PC-3 (cell line): ENCODE data around the gene NKAIN2.

Experiments
- EZH2 ChIP-seq: fragments of 300-600 bp; sonication (generic); IDR thresholded peaks from one replicate; pipeline ENCODE4 v1.6.1; 2017; ENCODE audit warnings: antibody characterized with exemption, mild to moderate bottlenecking, low read length; ENCODE audit not compliant: unreplicated experiment
- EZH2phosphoT487 ChIP-seq: fragments of 300-600 bp; sonication (generic); IDR thresholded peaks from 2 replicates; pipeline ENCODE4 v1.6.1; 2018; ENCODE audit warnings: mild to moderate bottlenecking, antibody characterized with exemption, low read length, borderline replicate concordance
- TF ChIP-seq, protein P1 (sequence below): fragments of 300-600 bp; sonication (generic); conservative IDR thresholded peaks from 2 replicates; pipeline ENCODE4 v1.5.1; 2017; ENCODE audit warnings: antibody characterized with exemption, low read depth, mild to moderate bottlenecking, low read length

DNA sequence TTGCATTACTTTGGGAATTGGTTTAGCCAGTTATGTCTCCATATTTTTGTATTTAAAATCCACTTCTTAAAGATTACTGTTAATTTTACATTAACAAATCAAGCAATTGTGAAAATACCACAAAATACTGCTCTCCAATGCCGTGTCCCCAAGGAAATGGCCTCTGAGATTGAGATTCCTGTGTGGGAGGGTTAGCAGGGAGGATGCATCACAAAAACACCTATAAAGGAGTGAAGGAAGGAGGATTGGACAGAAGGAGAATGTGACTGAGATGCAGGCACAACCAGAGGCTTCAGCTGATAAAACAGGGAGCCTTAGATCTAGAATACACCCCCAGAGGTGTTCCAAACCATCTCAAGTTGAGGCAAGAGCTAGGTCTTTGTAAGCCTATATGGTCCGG lies 34.2 kb upstream of the NKAIN2 start:
- TF ChIP-seq EZH2phosphoT487 (no peak), EZH2 (no peak)
- TF ChIP-seq, protein P1, sequence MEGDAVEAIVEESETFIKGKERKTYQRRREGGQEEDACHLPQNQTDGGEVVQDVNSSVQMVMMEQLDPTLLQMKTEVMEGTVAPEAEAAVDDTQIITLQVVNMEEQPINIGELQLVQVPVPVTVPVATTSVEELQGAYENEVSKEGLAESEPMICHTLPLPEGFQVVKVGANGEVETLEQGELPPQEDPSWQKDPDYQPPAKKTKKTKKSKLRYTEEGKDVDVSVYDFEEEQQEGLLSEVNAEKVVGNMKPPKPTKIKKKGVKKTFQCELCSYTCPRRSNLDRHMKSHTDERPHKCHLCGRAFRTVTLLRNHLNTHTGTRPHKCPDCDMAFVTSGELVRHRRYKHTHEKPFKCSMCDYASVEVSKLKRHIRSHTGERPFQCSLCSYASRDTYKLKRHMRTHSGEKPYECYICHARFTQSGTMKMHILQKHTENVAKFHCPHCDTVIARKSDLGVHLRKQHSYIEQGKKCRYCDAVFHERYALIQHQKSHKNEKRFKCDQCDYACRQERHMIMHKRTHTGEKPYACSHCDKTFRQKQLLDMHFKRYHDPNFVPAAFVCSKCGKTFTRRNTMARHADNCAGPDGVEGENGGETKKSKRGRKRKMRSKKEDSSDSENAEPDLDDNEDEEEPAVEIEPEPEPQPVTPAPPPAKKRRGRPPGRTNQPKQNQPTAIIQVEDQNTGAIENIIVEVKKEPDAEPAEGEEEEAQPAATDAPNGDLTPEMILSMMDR = no peak
